Ecto neural progenitor cell (in vitro differentiated cells): ENCODE measurements around the gene KCNN3.

Experiments used
- DNase-seq: peaks from one replicate; pipeline ENCODE4 v3.0.0-alpha.2; 2018; ENCODE audit warnings: low spot score

KCNN3 gene

DNA sequence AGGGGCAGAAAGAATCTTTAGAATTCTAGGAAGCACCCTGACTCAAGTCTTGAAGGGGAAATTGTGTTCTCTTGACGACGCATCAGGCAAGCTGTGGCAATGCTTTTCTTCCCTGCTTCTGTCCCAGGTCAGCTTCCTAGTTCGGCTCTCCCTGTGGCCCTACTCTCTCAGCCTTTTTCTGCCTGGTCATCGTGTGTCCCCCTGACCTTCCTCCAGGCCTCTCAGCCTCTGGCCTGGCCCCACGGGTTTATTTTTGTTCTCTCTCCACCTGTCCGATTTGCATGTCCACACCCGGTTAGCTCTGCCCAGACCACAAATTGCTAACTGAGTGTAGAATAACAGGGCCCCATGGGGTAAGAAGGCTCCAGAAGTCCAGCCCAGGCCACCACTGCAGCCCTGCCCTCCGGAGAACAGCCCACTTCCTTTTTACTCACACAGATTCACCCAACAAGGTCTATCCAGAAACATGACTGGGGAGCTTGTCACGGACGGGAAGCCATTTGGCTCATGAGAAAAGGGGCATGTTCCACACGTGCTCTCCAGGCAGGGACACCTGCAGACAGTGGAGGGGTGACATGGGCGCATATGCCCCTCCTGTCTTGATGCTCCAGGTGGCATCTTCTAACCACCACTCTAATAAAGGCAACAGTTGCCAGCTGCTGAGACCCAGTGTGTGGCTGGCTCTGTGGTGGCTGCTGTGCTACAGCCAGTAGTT, 9.8 kb downstream of the KCNN3 start:
- DNase-seq = no peak

DNA sequence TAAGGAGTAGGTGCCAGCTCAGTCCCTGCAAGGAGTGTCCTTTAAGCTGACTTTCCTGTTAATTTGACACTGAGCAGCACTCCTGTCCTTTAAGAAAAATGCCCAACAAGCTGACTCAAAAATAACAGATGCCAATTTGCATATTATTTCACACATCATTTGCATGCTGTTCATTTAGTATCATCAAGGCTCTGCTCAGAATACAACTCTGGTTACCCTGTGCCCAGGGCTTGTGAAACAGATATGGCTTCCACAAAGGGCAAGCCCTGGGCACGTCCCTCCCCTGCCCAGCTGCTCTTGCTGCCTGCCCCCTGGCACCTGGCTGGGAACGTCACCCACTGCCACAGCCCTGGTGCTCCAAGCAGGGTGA, 10.3 kb downstream of the KCNN3 start:
- DNase-seq = no peak

DNA sequence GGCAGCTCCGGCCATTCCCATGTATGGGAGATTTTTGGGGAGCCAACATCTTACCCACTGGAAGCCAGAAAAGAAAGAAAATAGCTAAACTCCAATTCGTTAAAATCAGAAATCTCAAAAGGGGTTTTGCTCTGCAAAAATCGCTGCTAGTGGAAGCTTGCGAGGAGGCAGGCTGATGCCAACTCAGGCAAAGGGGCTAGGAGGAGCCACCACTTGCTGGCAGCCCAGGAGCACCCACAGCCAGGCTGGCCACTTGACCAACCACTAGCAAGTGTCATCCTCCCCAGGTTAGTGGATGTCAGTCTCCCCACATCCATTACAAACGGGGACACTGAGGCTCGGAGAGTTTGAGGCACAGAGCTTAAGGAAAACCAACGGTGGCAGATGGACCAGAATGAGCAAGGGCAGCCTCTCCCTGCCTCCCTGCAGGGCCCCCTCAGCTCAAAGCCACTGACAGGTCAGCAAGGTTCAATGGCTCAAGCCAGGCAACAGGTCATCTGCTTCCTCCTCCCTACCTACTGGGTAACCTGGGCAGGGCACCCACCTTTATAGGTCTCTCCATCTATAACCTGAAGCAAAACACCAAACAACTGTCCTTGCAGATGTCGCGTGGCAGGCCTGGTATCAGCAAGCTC, 10.8 kb downstream of the KCNN3 start:
- no peak for DNase-seq

GRCh38 chr1:154857441-154858215, 12.5 kb downstream of the KCNN3 start:
- no peak for DNase-seq

GRCh38 chr1:154857022-154857421, 13.1 kb downstream of the KCNN3 start:
- no peak for DNase-seq

GRCh38 chr1:154856544-154856943, 13.5 kb downstream of the KCNN3 start:
- DNase-seq = no peak

GRCh38 chr1:154856049-154856448, 14.0 kb downstream of the KCNN3 start:
- DNase-seq = no peak

DNA sequence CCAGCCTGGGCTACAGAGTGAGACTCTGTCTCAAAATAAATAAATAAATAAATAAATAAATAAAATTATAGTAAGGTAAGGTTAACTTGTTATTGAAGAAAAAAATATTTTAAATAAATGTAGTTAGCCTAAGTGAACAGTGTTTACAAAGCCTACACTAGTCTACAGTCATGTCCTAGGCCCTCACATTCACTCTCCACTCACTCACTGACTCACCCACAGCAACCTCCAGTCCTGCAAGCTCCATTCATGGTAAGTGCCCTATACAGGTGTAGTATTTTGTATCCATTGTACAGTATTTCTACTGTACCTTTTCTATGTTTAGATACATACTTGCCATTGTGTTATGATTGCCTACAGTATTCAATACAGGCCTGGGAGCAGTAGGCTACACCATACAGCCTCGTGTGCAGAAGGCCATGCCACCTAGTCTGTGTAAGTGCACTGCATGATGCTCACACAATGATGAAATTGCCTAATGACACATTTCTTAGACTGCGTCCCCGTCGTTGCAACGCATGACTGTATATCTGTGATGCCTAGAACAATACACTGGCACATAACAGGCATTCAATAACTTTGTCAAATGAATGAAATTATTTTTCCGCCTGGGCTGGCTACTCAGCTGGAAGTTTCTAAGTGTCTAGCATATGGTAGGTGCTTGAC, 14.8 kb downstream of the KCNN3 start:
- no peak for DNase-seq

GRCh38 chr1:154852845-154853244, 17.2 kb downstream of the KCNN3 start:
- no peak for DNase-seq

DNA sequence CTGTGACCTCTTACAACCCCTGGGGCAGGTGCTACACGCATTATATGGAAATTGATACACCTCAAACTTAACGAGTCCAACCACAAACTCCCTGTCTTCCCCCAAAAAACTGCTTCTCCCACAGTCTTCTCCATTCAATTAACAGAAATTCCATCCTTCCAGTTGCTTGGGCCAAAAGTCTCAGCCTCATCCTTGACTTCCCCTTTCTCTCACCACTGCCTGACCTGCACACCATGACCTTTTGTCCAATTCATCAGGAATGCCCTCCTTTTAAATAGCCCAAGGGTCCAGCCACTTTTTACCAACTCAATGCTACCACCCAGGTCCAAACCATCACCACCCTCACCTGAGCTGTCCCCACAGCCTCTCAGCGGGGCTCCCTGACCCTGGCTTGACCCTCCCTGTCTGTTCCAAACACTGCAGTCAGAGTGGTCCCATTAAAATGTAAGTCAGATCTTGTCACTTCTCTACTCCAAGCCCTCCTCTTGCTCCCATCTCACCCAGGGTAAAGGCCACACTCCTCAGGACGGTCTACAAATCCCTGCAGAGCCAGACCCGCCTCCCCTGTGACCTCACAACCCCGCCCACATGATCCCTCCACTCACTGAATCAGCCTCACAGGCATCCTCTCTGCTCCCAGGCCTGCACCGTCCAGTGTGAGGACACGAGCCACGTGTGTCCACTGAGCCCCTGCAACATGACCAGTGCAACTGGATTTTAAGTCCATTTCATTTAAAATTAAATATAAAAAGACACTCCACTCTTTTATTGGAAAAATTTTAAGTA, 18.5 kb downstream of the KCNN3 start:
- peak; percentile 75 for DNase-seq

- DNase-seq = no peak
Measured at GRCh38 chr1:154849645-154850131, 20.4 kb downstream of the KCNN3 start.

- no peak for DNase-seq
Measured at GRCh38 chr1:154848983-154849382, 21.1 kb downstream of the KCNN3 start.

- no peak for DNase-seq
Measured at GRCh38 chr1:154847891-154848290, 22.2 kb downstream of the KCNN3 start.

DNA sequence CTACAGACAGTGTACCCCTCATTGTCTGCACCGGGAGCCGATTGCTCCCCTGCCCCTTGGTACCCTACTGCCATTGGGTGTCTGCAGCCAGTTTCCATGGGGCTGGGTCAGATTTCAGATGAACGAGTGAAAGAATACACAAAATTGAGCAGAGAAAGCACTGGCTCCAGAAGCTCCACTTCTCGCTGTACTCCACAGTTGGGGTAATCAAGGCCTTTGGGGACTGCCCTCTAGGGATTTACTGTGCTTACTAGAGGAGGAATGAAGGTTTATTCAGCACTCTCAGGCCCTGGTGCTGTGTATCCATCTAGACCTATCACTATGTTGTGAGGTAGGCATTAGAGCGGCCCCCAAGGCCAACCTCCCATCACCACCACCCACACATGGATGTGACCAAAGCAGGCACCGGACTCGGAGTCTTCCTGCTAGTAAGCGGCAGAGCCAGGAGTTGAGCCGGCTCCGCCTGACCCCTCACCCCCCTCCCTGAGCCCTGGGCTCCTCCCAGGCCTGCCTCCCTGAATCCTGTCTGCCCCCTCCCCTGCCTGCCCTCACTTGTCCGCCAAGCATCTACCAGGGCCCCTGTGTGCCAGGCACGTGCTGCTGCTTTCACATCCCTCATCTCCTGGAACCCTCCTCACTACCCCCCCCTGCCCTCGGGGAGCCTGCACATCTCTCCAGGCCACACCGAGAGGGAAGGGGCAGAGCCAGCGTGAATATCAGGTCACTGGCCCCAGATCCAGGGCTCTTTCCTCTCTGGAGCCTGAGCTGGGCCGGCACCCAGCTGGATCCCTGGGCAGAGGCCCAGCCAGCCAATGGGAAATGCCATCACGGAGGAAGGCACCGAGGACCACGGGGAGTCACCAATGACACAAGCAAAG, 23.3 kb downstream of the KCNN3 start:
- no peak for DNase-seq

DNA sequence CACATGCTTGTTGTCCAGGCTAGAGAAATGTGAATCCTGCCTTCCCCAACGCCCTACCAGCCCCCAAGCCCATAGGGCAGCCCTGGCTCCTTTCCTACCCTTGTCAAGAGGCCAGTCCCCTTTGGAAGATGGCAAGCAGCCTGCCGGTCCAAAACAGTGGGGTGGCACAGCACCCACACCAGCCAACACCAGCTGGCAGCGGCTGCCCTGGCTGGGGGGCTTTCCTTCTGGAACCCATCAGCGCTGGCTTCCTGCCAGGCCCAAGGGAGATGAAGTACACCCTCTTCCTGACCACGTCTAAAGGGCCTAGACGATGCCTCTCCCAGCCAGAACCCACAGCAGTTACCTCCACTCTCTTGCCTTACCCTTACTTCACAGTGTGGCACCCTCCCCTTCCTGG, 24.2 kb downstream of the KCNN3 start:
- no peak for DNase-seq

DNA sequence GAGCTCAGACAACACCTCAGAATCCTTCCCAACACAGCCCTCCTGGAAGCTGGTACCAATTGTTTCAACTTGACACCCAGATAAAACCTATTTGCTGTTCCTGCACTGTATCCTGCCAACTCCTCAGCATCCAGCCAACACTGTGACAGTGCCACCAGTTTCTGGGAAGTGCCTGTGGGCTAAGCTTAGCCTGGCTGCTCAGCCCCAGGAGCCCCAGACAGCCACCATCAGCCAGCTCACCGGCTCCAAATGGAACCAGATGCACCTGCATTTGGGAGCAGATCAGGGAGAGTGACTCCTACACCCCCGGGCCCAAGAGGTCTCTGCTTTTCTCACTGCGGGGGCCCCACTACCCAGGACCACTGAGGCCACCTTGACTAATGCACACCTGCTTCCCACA, 24.9 kb downstream of the KCNN3 start:
- no peak for DNase-seq

DNA sequence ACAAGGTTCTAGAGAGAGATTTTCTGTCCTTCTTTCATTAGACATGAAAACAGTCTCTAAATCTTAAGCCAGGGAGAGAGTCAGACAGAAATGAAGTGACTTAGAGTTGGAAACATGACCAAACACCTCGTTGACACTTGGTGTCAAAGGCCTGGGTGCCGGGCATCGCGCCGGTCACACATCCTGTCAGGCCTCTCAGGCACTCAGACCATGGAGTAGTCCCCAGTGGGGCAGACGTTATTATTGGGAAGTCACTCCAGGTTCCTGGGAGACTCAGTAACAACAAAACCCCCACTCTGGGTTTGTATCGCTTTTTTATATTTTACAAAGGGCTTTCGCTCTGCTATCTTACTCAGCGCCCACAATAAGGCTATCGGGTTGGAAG, 25.8 kb downstream of the KCNN3 start:
- no peak for DNase-seq

- DNase-seq = no peak
Measured at GRCh38 chr1:154843636-154844296, 26.3 kb downstream of the KCNN3 start.

- no peak for DNase-seq
Measured at GRCh38 chr1:154842635-154843034, 27.4 kb downstream of the KCNN3 start.

DNA sequence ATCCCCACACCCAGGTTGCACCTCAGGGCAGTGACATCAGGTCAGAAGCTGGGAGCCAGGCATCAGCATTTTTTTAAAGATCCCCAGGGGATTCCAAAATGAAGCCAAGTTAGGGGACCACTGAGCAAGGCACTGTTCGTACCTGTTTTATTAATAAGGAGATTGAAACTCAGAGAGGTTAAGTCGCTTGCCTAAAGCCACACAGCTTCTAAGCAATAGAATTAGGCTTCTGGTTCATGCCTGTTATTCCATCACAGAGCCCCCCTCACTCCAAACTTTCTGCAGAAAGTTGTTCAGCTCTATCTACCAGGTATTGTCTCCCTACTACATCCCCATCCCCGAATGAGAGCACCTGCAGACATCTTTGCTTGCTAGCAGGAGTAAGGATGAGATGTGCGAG, 28.7 kb downstream of the KCNN3 start:
- DNase-seq = no peak
